Panc1 (cell line): ENCODE data around the gene RHOA. TPM values are rescaled to one million over a fixed set of nuclear protein-coding genes. Genes with fewer than 3 reads are reported as not detected.

Experiments
- ATAC-seq: fragments of 200-7000 bp; cut with Tn5 transposase; 2 replicates; pipeline ENCODE4 v1.9.1; 2020; ENCODE audit warnings: mild to moderate bottlenecking, moderate library complexity
- BruUV-seq: library from RNA; stranded (reverse); fragments of 400-500 nt; replicated peaks from 2 replicates; lab custom pipeline; 2021; lab: Mats Ljungman, UMichigan
- CTCF ChIA-PET: fragments of 300-600 bp; sonication (Branson Sonifier 250); formaldehyde crosslinking; loops from one replicate; lab custom pipeline; 2022; ENCODE audit warnings: antibody characterized with exemption; lab: Charles Lee
- POLR2A ChIA-PET: fragments of 300-600 bp; sonication (Branson Sonifier 250); formaldehyde crosslinking; loops from one replicate; lab custom pipeline; 2022; ENCODE audit warnings: antibody characterized with exemption; lab: Charles Lee
- DNase-seq: peaks from one replicate; pipeline ENCODE4 v3.0.0-alpha.2; 2010; ENCODE audit warnings: low read depth, low spot score
- H3K27ac ChIP-seq: 2 replicates; pipeline ENCODE4 v1.5.1; 2011; ENCODE audit warnings: mild to moderate bottlenecking, low read length, inconsistent platforms
- H3K27me3 ChIP-seq: fragments of 200-500 bp; sonication (Bioruptor generic); 2 replicates; pipeline ENCODE4 v1.6.0; 2014; ENCODE audit warnings: low read length, inconsistent platforms; ENCODE audit not compliant: control insufficient read depth, insufficient read depth
- H3K36me3 ChIP-seq: fragments of 200-500 bp; sonication (Bioruptor generic); 2 replicates; pipeline ENCODE4 v1.5.1; 2014; ENCODE audit warnings: inconsistent platforms, mild to moderate bottlenecking, low read length, moderate library complexity; ENCODE audit not compliant: control insufficient read depth, insufficient read depth
- H3K4me1 ChIP-seq: 2 replicates; pipeline ENCODE4 v1.5.1; 2011; ENCODE audit warnings: inconsistent platforms, mild to moderate bottlenecking, low read length, moderate library complexity; ENCODE audit not compliant: control insufficient read depth, insufficient read depth
- H3K4me3 ChIP-seq, 2 experiments: 2 replicates each; pipeline ENCODE4 v1.5.1; 2011 to 2012; ENCODE audit warnings: low read depth in 2 of 2, low read length in 2 of 2, mild to moderate bottlenecking in 2 of 2, inconsistent platforms in 1 of 2, moderate library complexity in 1 of 2
- H3K9me3 ChIP-seq: fragments of 200-500 bp; sonication (Bioruptor generic); 2 replicates; pipeline ENCODE4 v1.5.1; 2014; ENCODE audit warnings: low read depth, mild to moderate bottlenecking, inconsistent platforms, low read length, moderate library complexity; ENCODE audit not compliant: control insufficient read depth, insufficient read depth
- POLR2AphosphoS5 ChIP-seq: IDR thresholded peaks from 2 replicates; pipeline ENCODE4 v1.6.1; 2012; ENCODE audit warnings: mild to moderate bottlenecking, low read depth, low read length, moderate library complexity
- SIN3A ChIP-seq: IDR thresholded peaks from 2 replicates; pipeline ENCODE4 v1.6.1; 2012; ENCODE audit warnings: low read depth, mild to moderate bottlenecking, low read length, moderate library complexity, borderline replicate concordance; ENCODE audit not compliant: insufficient read depth
- TCF7L2 ChIP-seq: IDR thresholded peaks from 2 replicates; pipeline ENCODE4 v1.6.1; 2011; ENCODE audit warnings: mild to moderate bottlenecking, low read depth, low read length, inconsistent platforms
- in situ Hi-C: cut with HindIII; loops from 2 replicates; pipeline ENCODE4 v1.10.0; 2016; ENCODE audit warnings: low sequenced_read_pairs, low pct_unique_long_range_greater_than_20kb
- intact Hi-C: fragments of 100-400 bp; cut with micrococcal nuclease; formaldehyde crosslinking; loops from one replicate; pipeline ENCODE4 v1.10.0; 2022; ENCODE audit not compliant: unreplicated experiment
- total RNA-seq: library from RNA; stranded (reverse); gene quantifications from one replicate; pipeline ENCODE4 v1.2.1, GENCODE V29; 2021; ENCODE audit not compliant: unreplicated experiment
- TF ChIP-seq, protein P1 (sequence below): fragments of 450-650 bp; IDR thresholded peaks from 2 replicates; pipeline ENCODE4 v1.5.1; 2017; ENCODE audit warnings: mild to moderate bottlenecking
- TF ChIP-seq, protein P2 (sequence below), 2 experiments: IDR thresholded peaks; 2 replicates each; pipeline ENCODE4 v1.6.1; 2011 to 2012; ENCODE audit warnings: low read depth in 2 of 2, control low read depth in 1 of 2, low read length in 1 of 2, mild to moderate bottlenecking in 1 of 2, moderate library complexity in 1 of 2; ENCODE audit not compliant: insufficient read depth in 1 of 2

The RHOA gene
- total RNA-seq, 1 experiment from 2014 or later, result 296 TPM

DNA sequence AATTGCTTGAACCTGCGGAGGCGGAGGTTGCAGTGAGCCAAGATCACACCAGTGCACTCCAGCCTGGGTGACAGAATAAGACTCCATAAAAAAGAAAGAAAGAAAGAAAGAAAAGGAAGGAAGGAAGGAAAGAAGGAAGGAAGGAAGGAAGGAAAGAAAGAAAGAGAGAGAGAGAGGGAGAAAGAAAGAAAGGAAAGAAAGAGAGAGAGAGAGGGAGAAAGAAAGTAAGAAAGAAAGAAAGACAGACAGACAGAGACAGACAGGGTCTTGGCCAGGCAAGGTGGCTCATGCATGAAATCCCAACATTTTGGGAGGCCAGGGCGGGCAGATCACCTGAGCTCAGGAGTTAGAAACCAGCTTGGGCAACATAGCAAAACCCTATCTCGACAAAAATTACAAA, 41.8 kb upstream of the RHOA start:
- ChIA-PET CTCF (no interaction called here), POLR2A (no interaction called here)
- Histone ChIP-seq H3K27ac (no peak overlapping the region), H3K4me3 (no peak overlapping the region), H3K36me3 (no peaks in the 10 kb centered on the region), H3K27me3 (no peaks in the 10 kb centered on the region), H3K4me1 (peaks cover 3% of the 10 kb centered on the region; the same call in 1 of the 2 replicates), H3K9me3 (no peaks in the 10 kb centered on the region)
- no TSS peak for BruUV-seq
- no peak for TF ChIP-seq POLR2AphosphoS5
- TF ChIP-seq SIN3A, result no peak
- TF ChIP-seq, protein P1, sequence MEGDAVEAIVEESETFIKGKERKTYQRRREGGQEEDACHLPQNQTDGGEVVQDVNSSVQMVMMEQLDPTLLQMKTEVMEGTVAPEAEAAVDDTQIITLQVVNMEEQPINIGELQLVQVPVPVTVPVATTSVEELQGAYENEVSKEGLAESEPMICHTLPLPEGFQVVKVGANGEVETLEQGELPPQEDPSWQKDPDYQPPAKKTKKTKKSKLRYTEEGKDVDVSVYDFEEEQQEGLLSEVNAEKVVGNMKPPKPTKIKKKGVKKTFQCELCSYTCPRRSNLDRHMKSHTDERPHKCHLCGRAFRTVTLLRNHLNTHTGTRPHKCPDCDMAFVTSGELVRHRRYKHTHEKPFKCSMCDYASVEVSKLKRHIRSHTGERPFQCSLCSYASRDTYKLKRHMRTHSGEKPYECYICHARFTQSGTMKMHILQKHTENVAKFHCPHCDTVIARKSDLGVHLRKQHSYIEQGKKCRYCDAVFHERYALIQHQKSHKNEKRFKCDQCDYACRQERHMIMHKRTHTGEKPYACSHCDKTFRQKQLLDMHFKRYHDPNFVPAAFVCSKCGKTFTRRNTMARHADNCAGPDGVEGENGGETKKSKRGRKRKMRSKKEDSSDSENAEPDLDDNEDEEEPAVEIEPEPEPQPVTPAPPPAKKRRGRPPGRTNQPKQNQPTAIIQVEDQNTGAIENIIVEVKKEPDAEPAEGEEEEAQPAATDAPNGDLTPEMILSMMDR, result no peak
- TF ChIP-seq, protein P2, sequence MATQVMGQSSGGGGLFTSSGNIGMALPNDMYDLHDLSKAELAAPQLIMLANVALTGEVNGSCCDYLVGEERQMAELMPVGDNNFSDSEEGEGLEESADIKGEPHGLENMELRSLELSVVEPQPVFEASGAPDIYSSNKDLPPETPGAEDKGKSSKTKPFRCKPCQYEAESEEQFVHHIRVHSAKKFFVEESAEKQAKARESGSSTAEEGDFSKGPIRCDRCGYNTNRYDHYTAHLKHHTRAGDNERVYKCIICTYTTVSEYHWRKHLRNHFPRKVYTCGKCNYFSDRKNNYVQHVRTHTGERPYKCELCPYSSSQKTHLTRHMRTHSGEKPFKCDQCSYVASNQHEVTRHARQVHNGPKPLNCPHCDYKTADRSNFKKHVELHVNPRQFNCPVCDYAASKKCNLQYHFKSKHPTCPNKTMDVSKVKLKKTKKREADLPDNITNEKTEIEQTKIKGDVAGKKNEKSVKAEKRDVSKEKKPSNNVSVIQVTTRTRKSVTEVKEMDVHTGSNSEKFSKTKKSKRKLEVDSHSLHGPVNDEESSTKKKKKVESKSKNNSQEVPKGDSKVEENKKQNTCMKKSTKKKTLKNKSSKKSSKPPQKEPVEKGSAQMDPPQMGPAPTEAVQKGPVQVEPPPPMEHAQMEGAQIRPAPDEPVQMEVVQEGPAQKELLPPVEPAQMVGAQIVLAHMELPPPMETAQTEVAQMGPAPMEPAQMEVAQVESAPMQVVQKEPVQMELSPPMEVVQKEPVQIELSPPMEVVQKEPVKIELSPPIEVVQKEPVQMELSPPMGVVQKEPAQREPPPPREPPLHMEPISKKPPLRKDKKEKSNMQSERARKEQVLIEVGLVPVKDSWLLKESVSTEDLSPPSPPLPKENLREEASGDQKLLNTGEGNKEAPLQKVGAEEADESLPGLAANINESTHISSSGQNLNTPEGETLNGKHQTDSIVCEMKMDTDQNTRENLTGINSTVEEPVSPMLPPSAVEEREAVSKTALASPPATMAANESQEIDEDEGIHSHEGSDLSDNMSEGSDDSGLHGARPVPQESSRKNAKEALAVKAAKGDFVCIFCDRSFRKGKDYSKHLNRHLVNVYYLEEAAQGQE (IDR thresholded peaks at IDR 0.05; ENCODE audit: insufficient read depth in 1 of 2, low read depth in 2 of 2, low read length in 1 of 2), result no peak
- TF ChIP-seq TCF7L2, result no peak
- ATAC-seq, result no peak
- in situ Hi-C loops, result no loop called here
- no peak for DNase-seq
- intact Hi-C loops, result no loop called here

GRCh38 chr3:49445391-49445790, 33.6 kb upstream of the RHOA start:
- intact Hi-C loops (loop anchor here (5.0 kb wide), 1 partner anchor 118 kb away; no protein-coding TSS in a partner anchor), in situ Hi-C loops (no loop called here)
- no peak for ATAC-seq
- ChIA-PET POLR2A (no interaction called here), CTCF (interaction anchor here (0.6 kb wide), 1 partner anchor 100 kb away, joined by 5 read pairs; no protein-coding TSS in a partner anchor)
- Histone ChIP-seq H3K27me3 (no peaks in the 10 kb centered on the region), H3K27ac (no peak overlapping the region), H3K4me3 (no peak overlapping the region), H3K4me1 (peaks cover 5% of the 10 kb centered on the region; the same call in 1 of the 2 replicates), H3K9me3 (no peaks in the 10 kb centered on the region), H3K36me3 (no peaks in the 10 kb centered on the region)
- TF ChIP-seq, protein P2 (IDR thresholded peaks at IDR 0.05; ENCODE audit: insufficient read depth in 1 of 2, low read depth in 2 of 2, low read length in 1 of 2), result no peak
- no peak for TF ChIP-seq TCF7L2
- TF ChIP-seq, protein P1, result no peak
- no peak for TF ChIP-seq SIN3A
- TF ChIP-seq POLR2AphosphoS5, result no peak
- BruUV-seq, result no TSS peak
- DNase-seq, result no peak
